ENCODE results near the gene EPHA1. TPM values are rescaled to one million over a fixed set of nuclear protein-coding genes. Genes with fewer than 3 reads are reported as not detected.

The EPHA1 gene
- total RNA-seq = 6.2 TPM

DNA sequence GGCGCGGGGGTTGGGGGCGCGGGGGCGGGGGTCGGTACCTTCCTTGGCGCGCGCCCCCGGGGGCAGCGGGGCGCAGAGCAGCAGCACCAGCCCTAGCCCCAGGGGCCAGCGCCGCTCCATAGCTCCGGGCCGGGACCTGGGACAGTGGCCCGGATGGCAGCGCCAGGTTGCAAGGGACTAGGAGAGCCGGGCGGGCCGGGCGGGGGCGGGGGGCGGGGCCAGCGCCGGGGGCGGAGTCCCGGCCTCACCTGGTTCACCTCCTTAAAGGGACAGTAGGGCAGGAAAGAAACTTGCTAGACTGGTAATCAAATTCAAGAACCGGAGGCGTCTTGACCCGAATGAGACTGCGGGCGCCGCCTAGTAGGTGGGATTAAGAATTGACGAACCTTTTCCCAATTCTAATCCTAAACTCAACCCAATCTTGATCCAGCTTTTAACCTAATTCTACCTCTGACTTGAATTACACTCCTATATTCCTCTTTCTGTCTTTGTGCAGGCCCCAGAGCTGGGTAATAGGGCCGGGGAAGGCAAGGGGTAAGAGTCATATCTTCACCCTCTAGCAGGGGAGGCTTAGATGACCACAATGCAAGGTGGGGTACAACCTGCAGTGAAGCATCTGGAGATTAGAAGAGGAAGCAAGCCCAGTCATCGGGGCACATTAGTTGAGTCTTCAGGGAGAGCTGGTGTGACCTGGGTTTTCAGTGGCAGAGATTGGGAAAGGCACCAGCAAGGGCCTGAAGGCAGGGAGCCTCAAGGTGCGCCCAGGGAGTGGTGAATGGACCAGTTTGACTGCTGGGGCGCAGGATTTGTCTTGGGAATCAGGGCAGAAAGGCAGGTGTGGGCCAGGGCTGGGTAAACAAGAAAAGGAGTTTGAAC, at the start of gene EPHA1:
EPHA1 (minus strand) TSS at position 171 of the 876 bp plus-strand sequence; CDS start at position 120, 51 bp downstream.
- peak in 2 of 3 donors; percentile 24 to 53 for DNase-seq (ENCODE audit: low read depth in 2 of 3, low spot score in 2 of 3)

DNA sequence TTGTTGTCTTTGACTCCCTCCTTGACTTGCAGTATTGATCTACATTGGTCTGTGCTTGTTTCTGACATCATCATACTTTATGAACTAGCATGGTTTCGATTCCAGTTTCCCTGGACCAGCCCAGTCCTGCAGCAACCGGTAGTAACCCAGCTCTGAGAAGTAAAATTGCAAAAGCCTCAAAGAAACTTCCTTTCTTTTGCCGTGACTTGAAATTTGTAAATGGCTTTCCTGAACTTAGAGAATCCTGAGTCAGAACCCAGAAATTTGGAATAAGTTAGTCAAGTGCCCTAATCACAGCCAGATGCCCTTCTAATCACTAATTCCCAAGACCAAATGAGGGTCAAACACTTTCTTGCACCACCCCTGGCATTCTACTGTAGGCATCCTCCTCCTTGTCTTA, 49.6 kb upstream of the EPHA1 start:
- DNase-seq (ENCODE audit: low read depth in 2 of 3, low spot score in 2 of 3) = no peak

DNA sequence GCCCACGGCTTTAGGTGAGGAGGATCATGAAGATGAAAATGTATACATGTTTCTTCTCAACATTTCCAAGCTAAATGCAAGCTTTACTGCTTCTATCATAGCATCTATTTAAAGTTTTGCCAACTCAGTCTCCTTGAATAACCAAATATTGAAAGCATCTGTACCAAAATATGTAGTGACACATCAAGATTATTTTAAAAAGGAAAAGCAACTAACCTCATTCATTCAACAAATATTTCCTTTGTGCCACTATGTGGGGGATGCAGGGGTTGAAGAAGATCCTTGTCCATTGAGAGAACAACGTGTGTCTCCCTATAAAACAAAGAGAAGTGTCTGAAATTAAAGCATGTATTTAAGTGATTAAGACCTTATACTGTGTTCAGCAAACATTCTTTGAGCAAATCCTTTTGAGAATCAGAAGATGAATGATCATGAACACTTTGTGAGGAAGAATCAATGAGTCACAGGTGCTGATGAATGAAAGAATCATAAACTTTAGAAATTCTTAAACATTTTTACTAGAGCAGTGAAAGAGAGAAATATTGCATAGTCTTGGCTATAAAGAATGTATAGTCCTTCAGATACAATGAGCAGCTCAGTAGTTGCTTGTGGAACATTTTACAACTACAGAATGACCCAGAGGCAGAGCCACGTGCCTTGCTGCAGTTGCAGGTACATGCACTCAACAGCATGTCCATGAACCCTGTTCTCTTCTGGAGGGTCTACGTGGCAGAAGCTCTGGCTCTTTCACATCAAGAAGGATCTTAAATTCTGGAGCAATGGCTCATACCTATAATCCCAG, 48.5 kb upstream of the EPHA1 start:
- DNase-seq (ENCODE audit: low read depth in 2 of 3, low spot score in 2 of 3) = no peak

DNA sequence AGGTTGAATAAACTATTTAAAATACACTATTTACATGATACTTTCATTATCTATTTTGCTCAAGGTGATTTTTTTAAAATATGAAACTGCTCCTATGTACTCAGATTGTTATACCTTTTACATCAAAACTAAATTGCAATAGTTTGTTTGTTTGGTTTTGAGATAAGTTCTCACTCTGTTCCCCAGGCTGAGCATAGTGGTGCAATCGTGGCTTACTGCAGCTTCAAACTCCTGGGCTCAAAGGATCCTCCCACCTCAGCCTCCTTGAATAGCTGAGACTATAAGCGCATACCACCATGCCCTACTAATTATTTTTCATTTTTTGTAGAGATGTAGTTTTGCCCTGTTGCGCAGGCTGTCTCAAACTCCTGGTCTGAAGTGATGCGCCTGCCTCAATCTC, 47.3 kb upstream of the EPHA1 start:
- DNase-seq (ENCODE audit: low read depth in 2 of 3, low spot score in 2 of 3) = no peak

DNA sequence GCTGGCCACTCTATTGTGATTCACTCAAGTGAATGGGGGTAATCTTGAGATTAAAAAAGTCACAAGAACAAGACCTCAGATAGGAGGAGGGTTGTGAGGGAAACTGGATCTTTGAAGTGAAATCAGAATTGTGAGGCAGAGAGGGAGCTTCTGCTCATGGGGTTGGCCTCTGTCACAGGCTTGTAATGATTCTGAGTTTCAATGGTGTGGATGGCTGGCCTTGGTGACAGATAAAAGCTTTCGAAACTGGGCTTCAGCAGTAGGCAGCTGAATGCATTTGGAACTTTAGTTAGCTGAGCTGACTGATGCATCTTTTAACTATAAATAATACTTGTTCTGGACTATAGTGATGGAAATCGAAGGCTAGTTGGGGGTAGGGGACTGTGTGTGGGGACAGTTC, 46.8 kb upstream of the EPHA1 start:
- no peak for DNase-seq (ENCODE audit: low read depth in 2 of 3, low spot score in 2 of 3)

DNA sequence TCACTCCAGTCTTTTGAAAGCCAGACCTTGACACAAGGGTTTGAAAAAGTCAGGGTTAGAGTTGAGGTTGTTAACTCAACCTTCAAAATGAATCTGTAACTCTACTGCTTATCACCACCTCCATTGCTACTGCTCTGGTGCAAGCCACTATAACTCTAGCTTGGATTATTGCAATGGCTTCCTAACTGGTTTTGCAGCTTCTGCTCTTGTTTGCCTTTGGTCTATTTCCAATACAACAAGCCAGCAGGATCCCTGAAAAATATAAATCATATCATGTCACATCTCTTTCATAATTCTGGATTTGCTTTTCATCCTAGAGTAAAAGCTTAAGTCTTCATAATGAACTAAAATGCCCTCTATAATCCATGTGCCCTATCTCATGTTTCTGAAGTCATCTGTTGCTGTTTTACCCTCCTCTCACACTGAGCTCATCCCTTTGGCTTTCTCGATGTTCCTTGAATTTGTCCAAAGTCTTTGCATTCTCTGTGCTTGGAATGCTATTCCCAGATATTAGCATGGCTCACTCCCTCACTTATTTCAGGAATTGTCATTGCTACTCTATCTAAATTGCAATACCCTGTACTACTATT, 45.5 kb upstream of the EPHA1 start:
- no peak for DNase-seq (ENCODE audit: low read depth in 2 of 3, low spot score in 2 of 3)

DNA sequence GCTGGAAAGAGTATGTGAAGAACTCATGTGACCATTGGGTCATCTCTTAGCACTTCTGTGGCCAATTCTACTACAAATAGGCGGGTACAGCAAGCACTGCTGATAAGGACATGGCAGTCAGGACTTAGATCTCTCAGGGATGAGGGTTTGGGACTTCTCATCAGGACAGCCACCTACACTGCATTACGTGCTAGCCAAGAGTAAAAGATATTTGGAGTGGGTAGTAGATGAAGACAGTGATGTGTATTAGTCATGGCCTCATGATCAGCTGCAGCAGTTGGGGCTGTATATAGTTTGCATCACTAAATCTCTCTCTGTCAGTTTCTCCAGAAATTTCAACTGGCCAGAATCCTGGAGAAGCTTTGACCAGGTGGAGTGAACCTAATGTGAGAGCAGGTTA, 43.8 kb upstream of the EPHA1 start:
- DNase-seq (ENCODE audit: low read depth in 2 of 3, low spot score in 2 of 3) = no peak

DNA sequence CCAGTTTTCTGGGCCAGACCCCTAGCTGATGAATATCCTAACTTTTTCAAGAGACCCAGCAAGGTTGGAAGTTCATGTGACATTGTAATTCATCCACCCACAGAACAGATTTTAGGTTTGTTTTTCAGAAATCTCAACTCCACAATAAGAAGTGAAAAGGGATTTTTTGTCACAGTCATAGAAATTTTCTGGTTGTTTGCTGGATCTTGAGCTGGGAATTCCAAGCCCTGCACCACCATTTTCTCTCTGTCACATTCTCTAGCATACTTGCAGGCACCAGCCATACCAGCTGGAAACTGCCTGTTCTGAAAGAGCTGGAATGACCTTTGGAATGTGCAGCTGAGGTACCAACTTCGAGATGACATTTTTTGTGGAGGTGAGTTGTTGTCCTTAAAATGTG, 43.1 kb upstream of the EPHA1 start:
- DNase-seq (ENCODE audit: low read depth in 2 of 3, low spot score in 2 of 3) = no peak

DNA sequence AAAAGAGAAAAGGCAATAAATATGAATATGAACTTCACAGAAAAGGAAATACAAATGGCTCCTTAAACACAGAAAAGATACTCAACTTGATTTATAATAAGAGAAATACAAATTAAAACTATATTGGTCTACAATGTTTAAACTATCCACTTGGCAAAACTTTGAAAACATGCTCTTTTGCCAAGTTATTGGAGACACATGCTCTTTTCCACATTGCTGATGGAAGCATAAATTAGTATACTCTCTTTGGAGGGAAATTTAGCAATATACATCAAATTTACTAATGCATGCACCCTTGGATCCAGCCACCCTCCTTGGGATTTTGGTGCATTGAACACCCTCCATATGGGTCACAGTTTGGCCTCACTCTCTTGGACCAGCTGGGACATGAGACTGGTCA, 42.5 kb upstream of the EPHA1 start:
- no peak for DNase-seq (ENCODE audit: low read depth in 2 of 3, low spot score in 2 of 3)

DNA sequence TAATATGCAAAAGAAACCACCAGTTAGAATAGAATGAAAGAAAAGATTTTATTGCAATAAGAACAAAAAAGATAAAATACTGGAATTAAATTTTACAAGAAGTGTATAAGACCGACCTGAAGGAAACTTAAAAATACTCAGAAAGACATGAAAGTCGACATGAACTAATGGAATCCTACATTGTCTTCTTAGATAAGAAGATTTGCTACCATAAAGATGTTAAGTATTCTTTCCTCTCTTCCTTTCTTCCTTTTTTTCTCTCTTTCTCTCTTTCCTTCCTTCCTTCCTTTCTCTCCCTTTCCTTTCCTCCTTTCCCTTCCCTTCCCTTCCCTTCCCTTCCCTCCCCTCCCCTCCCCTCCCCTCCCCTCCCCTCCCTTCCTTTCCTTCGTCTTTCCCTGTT, 41.1 kb upstream of the EPHA1 start:
- DNase-seq (ENCODE audit: low read depth in 2 of 3, low spot score in 2 of 3) = no peak

DNA sequence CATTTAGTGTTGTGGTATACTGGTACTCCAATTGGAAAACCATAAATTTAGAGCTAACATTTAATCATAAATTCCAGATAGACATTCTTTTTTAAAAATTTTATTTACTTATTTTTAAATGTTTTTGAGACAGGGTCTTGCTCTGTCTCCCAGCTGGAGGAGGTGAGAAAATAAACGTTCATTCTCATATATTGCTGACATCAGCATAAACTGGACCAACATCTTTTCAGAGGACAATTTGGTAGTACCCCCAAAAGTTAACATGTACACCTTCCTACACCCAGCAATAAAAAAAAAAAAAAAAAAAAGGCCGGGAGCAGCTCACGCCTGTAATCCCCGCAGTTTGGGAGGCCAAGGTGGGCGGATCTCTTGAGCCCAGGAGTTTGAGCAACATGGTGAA, 39.8 kb upstream of the EPHA1 start:
- no peak for DNase-seq (ENCODE audit: low read depth in 2 of 3, low spot score in 2 of 3)

DNA sequence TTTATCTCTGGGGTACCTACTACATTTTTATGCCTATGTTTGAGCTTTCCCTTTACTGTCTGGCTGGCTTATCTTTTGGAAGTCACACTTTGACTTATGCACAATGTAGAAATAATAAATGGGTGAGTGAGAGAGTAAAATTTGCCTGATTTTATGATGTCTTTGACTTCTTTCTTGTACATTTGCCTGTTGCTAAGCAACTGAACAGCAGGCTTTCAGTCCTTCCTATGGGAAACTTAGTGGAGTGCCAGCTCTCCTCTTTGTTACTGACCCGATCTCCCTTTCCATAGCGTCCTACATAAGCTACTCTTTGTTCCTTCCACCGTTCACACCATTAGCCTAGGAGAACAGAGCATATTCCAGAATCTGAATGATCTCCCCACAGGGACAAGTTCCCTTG, 38.8 kb upstream of the EPHA1 start:
- DNase-seq (ENCODE audit: low read depth in 2 of 3, low spot score in 2 of 3) = no peak

DNA sequence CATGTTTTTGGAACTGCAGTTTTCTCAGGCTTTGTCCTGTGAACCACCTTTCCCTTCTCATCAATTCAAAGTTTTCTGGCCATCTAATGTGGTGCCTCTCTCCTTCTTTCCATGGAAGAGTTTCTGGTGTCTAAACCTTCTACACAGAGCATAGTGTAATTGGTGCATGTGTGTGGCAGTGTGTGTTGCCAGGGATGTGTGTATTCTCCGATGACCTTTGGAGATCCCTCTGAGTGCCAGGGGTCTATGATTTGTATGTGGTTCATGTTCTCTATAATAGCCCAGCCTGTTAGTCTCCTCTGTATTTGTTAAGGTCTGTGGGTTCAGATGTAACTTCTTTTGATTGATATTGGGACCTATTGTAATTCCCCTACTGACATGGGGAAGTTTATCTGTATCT, 36.1 kb upstream of the EPHA1 start:
- DNase-seq (ENCODE audit: low read depth in 2 of 3, low spot score in 2 of 3) = no peak

DNA sequence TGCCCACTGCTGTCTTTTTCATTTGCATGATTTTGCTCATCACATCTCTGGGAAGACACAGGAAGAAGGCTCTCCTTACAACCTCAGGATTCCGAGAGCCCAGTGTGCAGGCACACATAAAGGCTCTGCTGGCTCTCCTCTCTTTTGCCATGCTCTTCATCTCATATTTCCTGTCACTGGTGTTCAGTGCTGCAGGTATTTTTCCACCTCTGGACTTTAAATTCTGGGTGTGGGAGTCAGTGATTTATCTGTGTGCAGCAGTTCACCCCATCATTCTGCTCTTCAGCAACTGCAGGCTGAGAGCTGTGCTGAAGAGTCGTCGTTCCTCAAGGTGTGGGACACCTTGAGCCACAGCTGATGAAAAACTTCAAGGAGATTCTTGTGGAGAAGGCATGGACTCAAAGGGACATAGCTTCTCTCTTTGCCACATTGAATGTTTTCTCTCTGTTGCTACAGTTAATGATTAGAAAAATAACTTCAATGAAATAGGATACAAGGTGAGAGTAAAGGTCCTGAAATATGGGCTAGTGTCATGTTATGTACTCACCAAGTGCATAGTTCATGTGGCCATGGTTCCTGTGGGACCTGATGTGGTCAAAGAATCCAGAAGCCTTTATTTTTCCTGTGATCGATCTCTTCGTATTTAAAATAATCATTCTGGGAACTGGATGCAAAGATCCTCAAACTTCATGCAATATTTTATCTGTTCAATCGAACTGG, 35.6 kb upstream of the EPHA1 start:
- no peak for DNase-seq (ENCODE audit: low read depth in 2 of 3, low spot score in 2 of 3)

DNA sequence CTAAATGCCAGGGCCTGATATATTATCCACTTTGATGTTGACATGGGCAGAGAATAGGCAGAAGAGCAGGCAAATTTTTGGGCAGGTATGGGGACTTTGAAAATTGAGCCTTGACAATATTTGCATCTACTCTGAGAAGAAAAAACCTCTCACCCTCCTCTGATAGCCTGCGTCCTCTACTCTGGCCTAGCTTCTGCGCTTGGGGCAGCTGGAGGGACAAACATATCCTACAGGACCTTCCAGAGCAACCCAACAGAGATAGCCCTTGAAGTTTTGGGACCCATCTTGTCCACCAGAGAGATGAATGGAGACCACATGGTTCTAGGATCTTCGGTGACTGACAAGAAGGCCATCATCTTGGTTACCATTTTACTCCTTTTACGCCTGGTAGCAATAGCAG, 34.5 kb upstream of the EPHA1 start, which contains the start of gene TAS2R60:
TAS2R60 (plus strand) TSS at position 301 of the 400 bp plus-strand sequence; CDS start at position 301, 0 bp downstream.
- DNase-seq (ENCODE audit: low read depth in 2 of 3, low spot score in 2 of 3) = no peak

DNA sequence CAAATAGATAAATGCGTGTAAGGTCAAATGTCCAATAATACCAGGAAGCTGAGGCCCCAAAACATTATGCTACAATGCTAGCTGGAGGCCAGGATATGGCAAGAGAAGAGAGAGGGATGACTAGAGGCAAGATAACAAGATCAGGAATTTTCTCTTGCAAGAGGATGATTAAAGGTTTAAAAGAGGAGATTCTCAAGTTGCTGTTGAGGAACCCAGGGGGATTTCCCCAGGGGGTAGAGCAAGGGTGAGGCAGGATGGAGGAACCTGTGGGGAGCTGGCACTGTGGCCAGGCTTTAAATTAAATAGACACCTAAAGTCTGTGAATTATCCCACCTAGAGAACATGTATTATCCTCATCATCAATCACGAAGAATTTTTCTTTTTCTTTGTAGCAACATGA, 31.2 kb upstream of the EPHA1 start:
- no peak for DNase-seq (ENCODE audit: low read depth in 2 of 3, low spot score in 2 of 3)

DNA sequence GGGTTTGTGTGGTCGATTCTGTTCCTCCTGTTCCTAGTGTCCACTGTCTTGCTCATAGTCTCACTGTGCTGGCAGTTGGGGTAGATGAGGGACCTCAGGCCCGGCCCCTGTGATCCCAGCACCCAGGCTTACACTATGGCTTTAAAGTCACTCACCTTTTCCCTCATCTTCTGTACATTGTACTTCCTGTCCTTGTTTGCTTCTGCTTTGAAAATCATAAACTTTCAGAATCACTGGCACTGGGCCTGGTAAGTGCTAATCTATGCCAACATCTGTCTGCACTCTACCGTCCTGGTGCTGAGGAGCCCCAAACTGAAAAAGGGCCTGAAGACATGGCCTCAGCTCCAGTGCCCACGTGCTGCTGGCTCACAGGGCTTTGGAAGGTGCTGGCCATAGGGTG, 28.9 kb upstream of the EPHA1 start:
- DNase-seq (ENCODE audit: low read depth in 2 of 3, low spot score in 2 of 3) = peak in 2 of 3 donors; percentile 61 to 87

DNA sequence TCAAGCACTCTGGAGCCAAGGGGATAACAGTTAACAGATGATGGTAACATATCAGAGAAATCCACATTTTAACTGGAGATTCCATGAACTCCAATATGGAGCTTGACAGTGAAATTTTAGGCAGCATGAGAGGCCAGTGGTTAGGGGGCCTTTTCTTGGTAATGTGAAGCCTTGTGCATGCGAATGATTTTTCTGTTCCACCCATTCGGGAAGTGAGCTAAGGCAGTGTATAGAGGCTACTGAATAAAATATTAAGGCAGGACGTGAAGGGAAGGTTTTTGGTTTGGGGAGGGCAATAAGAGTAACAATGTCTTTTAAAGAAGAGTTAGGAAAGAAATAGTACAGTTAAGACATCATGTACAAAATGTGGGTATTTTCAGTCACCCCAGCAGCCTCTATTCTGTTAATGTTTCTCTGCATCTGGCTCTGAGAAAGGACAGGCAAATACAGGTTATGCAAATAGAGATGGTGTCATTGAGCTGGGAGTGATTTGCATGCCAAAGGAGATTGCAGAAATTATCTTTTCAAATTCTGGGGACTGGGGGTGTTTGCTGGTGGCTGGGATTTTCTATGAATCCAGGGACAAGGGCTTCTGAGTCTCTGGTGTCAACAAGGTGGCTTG, 27.8 kb upstream of the EPHA1 start:
- no peak for DNase-seq (ENCODE audit: low read depth in 2 of 3, low spot score in 2 of 3)

DNA sequence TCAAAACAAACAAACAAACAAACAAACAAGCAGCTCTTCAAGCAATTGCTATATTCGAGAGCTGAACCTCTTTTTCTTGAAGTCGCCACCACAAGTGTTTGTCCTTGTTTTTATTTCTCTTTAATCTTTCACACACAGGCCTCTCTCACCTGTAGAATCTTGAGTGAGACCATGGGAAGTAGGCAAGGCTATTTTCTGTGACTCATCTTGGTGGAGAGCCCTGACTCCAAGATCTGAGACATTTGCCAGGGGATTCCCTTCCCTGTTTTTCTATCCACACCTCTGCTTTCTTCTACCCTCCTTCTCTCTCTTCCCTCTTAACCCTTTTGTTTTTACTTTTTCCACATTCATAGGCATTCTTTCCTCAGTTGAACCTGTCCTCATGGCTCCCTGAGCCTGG, 26.6 kb upstream of the EPHA1 start:
- no peak for DNase-seq (ENCODE audit: low read depth in 2 of 3, low spot score in 2 of 3)

DNA sequence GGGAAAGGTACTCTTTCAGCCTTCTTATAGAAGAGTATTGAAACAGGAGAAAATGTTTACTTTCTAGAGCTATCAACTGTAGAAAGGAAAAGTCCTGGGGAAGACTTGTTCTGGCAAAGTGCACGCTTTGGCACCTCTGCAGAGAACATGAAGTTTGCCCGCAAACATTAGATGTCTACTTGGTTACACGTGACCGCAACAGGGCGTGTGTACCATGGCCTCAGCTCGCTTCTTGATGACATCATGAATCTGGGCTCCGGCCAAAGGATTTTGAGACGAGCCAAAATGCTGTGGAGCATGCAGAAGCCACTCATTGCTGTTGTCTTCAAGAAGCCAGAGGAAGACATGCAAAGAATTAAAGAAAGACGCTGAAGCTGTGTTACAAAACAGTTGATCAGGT, 26.0 kb upstream of the EPHA1 start:
- DNase-seq (ENCODE audit: low read depth in 2 of 3, low spot score in 2 of 3) = no peak

Data from hematopoietic multipotent progenitor cell (in vitro differentiated cells).